Stomach (tissue), 4 donors: ENCODE results near the gene CD19.

Experiments
- EP300 ChIP-seq: sonication (generic); formaldehyde crosslinking; IDR thresholded peaks from one replicate; pipeline ENCODE4 v1.6.1; 2017; ENCODE audit warnings: antibody characterized with exemption
- POLR2A ChIP-seq, 4 donors: fragments of 450-650 bp; IDR thresholded peaks; one replicate each; pipeline ENCODE4 v1.6.1; 2016; ENCODE audit warnings: antibody characterized with exemption in 4 of 4, control low read depth in 2 of 4, mild to moderate bottlenecking in 1 of 4, moderate library complexity in 1 of 4
- TF ChIP-seq, protein P1 (sequence below), 7 experiments: fragments of 450-650 bp in 4 of 7; fragments of 200-600 bp in 3 of 7; sonication (generic) in 3 of 7; IDR thresholded peaks; one replicate each; pipeline ENCODE4 v1.5.1; 2016 to 2019; ENCODE audit warnings: antibody characterized with exemption in 7 of 7, control low read depth in 2 of 7, mild to moderate bottlenecking in 1 of 7

- TF ChIP-seq EP300 (no peak), POLR2A (IDR thresholded peaks at IDR 0.05) (no peak)
- TF ChIP-seq, protein P1, sequence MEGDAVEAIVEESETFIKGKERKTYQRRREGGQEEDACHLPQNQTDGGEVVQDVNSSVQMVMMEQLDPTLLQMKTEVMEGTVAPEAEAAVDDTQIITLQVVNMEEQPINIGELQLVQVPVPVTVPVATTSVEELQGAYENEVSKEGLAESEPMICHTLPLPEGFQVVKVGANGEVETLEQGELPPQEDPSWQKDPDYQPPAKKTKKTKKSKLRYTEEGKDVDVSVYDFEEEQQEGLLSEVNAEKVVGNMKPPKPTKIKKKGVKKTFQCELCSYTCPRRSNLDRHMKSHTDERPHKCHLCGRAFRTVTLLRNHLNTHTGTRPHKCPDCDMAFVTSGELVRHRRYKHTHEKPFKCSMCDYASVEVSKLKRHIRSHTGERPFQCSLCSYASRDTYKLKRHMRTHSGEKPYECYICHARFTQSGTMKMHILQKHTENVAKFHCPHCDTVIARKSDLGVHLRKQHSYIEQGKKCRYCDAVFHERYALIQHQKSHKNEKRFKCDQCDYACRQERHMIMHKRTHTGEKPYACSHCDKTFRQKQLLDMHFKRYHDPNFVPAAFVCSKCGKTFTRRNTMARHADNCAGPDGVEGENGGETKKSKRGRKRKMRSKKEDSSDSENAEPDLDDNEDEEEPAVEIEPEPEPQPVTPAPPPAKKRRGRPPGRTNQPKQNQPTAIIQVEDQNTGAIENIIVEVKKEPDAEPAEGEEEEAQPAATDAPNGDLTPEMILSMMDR (IDR thresholded peaks at IDR 0.05): no peak
These were observed 50.6 kb downstream of the CD19 start for GRCh38 chr16:28982418-28982817.
